Stimulated activated naive CD8-positive, alpha-beta T cell treated with anti-CD3 and anti-CD28 coated beads, Interleukin-15, Interleukin-2, amounts not matched to agents 100 ng/mL and 50 ng/mL, for 24 hours (primary cell): ENCODE data around the gene SOX13.
A peak's percentile ranks its signal among the peaks of the same experiment; 100 is the strongest.
"Not testable (repeated sequence)": the region's sequence is repeated elsewhere in the genome, so short reads cannot be mapped to it uniquely, and the experiment has no call there.

Source experiments
- H3K27ac Mint-ChIP-seq: one replicate; pipeline ENCODE4 v1.8.0; 2021; ENCODE audit warnings: mild to moderate bottlenecking, mixed read lengths
- H3K27me3 Mint-ChIP-seq: one replicate; pipeline ENCODE4 v1.8.0; 2021; ENCODE audit warnings: mixed read lengths
- H3K36me3 Mint-ChIP-seq: one replicate; pipeline ENCODE4 v1.8.0; 2021; ENCODE audit warnings: low read depth, mixed read lengths
- H3K4me1 Mint-ChIP-seq: one replicate; pipeline ENCODE4 v1.8.0; 2021; ENCODE audit warnings: low read depth, mixed read lengths
- H3K4me3 Mint-ChIP-seq: one replicate; pipeline ENCODE4 v1.8.0; 2021; ENCODE audit warnings: mild to moderate bottlenecking, mixed read lengths
- H3K9me3 Mint-ChIP-seq: one replicate; pipeline ENCODE4 v1.8.0; 2021; ENCODE audit warnings: mixed read lengths

Gene SOX13

GRCh38 chr1:204088596-204088995 is 15.7 kb downstream of the SOX13 start:
- no peak overlapping the region for H3K27ac Mint-ChIP-seq
- no peaks in the 10 kb centered on the region for H3K36me3 Mint-ChIP-seq
- H3K4me1 Mint-ChIP-seq: peaks cover 7% of the 10 kb centered on the region
- H3K27me3 Mint-ChIP-seq: no peaks in the 10 kb centered on the region
- no peak overlapping the region for H3K4me3 Mint-ChIP-seq
- no peaks in the 10 kb centered on the region for H3K9me3 Mint-ChIP-seq

DNA sequence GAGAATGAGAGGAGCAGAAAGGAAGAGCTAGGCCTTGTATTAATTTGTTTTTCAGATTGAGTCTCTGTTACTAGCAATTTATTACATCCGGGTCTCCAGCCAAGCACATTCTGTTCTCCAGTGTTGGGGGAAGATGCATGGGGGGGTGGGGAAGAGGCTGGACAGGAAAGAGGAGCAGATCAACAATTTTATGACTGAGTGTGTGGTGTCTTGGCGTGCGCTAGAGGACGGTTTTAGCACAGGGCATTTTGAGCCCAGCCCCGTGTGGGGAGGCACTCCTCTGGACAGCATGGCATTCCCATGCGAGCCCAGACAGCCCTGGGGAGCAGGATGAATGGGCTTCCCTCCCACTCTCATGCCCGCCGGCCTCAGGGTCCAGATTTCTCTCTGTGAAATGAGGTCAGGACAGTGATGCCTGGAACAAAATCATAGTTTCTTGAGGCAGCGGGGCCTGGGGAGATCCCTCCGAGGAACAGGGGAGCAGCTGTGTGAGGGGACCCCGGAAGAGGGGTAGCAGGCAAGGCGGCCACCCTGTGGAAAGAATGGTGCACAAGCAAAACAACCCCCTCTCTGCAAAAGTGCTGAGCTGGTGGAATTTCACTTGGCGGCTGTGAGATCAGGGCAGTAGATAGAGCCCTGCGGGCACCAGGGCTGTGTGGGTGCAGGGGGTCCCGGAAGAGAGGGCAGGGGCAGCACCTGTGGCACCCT is 16.3 kb downstream of the SOX13 start:
- Mint-ChIP-seq H3K9me3 (no peaks in the 10 kb centered on the region), H3K4me1 (peaks cover 13% of the 10 kb centered on the region), H3K4me3 (no peak overlapping the region), H3K27me3 (no peaks in the 10 kb centered on the region), H3K36me3 (no peaks in the 10 kb centered on the region), H3K27ac (no peak overlapping the region)

DNA sequence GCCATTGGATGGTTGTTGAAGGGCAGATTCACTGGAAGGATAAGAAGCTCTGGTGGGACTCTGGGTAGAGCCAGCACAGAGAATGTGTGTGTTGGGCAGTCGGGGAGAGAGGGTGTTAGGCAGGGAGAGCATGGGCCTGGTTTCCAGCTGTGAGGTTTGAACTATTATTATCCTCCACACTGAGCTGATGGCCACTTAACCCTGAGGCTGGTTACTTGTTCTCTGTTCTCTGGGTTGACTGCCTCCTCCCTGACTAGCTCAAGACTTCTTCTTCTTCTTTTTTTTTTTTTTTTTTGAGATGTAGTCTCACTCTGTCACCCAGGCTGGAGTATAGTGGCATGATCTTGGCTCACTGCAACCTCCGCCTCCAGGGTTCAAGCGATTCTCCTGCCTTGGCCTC is 17.2 kb downstream of the SOX13 start:
- H3K4me3 Mint-ChIP-seq, H3K27ac Mint-ChIP-seq, H3K9me3 Mint-ChIP-seq, H3K36me3 Mint-ChIP-seq, H3K27me3 Mint-ChIP-seq: not testable (repeated sequence)
- peaks cover 14% of the 10 kb centered on the region for H3K4me1 Mint-ChIP-seq

DNA sequence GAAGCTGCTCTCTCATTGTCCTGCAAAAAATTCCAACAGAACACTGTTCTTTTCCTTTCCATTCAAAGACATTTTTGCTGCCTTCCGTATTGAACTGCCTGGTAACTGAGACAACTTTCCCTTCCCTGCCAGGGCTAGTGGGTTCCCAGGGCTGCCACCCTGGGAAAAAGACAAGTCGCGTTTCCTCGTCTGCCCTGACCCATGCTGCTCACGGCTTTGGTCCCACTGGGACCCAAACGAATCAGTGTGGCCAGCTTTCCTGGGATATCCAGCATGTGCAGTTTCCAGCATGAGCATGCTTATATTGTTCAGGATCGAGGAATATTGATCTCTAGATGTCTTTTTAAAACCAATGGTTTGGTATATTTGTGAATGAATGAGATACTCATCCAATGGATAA is 18.2 kb downstream of the SOX13 start:
- H3K27me3 Mint-ChIP-seq: no peaks in the 10 kb centered on the region
- H3K27ac Mint-ChIP-seq: no peak overlapping the region
- no peaks in the 10 kb centered on the region for H3K36me3 Mint-ChIP-seq
- H3K4me3 Mint-ChIP-seq: no peak overlapping the region
- no peaks in the 10 kb centered on the region for H3K9me3 Mint-ChIP-seq
- H3K4me1 Mint-ChIP-seq: peaks cover 14% of the 10 kb centered on the region

DNA sequence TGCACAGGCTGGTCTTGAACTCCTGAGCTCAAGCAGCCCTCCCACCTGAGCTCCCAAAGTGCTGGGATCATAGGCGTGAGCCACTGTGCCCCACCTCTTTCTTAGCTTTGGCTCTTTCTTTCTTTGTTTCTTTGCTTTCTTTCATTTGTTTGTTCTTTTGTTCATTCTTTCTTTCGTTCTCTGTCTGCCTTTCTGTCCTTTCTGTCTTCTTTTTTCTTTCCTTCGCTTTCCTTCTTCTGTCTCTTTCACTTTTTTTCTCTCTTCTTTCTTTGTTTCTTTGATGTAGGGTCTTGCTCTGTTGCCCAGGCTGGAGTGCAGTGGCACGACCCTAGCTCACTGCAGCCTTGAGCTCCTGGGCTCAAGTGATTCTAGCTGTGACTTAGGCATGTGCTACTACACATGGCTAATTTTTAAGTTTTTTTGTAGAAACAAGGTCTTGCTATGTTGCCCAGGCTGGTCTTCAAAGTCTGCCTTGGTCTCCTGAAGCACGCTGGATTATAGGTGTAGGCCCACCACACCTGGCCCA is 18.9 kb downstream of the SOX13 start:
- Mint-ChIP-seq H3K27me3 (no peaks in the 10 kb centered on the region), H3K36me3 (no peaks in the 10 kb centered on the region), H3K4me3 (no peak overlapping the region), H3K4me1 (peaks cover 18% of the 10 kb centered on the region), H3K9me3 (no peaks in the 10 kb centered on the region), H3K27ac (peak overlapping the region; percentile 21)

GRCh38 chr1:204092632-204093420 is 19.9 kb downstream of the SOX13 start:
- no peak overlapping the region for H3K27ac Mint-ChIP-seq
- H3K4me1 Mint-ChIP-seq: peaks cover 23% of the 10 kb centered on the region
- no peaks in the 10 kb centered on the region for H3K9me3 Mint-ChIP-seq
- H3K27me3 Mint-ChIP-seq: no peaks in the 10 kb centered on the region
- no peak overlapping the region for H3K4me3 Mint-ChIP-seq
- H3K36me3 Mint-ChIP-seq: no peaks in the 10 kb centered on the region

DNA sequence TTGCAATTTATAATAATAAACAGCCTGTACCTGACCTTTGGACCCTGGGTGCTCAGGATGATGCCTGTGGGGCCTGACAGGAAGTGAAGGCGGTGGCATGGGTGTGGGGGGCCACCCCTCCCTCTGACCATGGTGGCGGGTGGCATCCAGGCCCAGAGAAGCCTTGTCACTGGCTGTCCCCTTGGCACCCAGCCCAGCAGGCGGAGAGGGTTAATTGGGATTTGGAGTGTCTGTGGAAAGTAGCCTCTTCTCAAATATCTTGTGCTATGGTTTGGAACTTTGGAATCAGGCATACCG is 20.5 kb downstream of the SOX13 start:
- H3K27me3 Mint-ChIP-seq: no peaks in the 10 kb centered on the region
- no peak overlapping the region for H3K27ac Mint-ChIP-seq
- no peaks in the 10 kb centered on the region for H3K36me3 Mint-ChIP-seq
- no peak overlapping the region for H3K4me3 Mint-ChIP-seq
- no peaks in the 10 kb centered on the region for H3K9me3 Mint-ChIP-seq
- H3K4me1 Mint-ChIP-seq: peaks cover 23% of the 10 kb centered on the region

DNA sequence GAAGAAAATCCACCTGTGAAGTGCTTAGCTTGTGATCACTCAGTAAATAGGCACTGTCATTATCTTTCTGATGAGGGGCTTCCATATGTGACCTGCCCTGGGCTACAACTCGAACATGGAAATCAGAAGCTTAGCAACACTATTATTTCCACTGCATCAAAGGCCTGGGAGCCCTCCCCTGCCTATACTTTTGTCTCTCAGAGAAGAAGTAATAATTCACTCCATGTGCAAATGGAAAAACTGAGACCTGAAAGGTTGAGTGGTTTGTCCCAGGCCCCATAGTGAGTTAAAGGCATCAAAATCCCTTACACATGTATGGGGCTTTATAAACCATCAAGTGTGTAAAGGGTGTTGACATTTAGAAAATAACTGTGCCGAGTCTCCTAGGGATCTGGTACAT is 20.9 kb downstream of the SOX13 start:
- no peaks in the 10 kb centered on the region for H3K27me3 Mint-ChIP-seq
- H3K4me3 Mint-ChIP-seq: no peak overlapping the region
- H3K4me1 Mint-ChIP-seq: peaks cover 23% of the 10 kb centered on the region
- peak overlapping the region; percentile 68 for H3K27ac Mint-ChIP-seq
- no peaks in the 10 kb centered on the region for H3K9me3 Mint-ChIP-seq
- H3K36me3 Mint-ChIP-seq: no peaks in the 10 kb centered on the region

DNA sequence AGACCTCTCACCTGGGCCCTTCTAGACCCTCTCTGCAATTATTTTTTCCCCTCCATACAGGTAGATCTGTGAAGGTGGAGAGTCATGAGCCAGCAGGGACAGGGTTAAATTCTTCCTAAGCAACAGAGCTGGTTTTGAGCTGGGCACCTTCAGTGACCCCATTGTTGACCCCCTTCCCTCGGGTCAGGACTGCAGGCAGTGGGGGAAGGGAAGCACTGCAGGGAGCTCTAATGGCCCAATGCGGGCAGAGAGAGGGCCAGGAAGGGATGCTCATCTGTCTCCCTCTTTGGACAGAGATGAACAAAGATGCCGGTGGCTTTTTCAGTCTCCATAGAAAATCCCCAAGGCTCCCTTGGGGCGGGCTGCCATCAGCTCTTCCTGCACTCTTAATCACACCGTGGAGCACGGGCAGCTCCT is 21.4 kb downstream of the SOX13 start:
- no peaks in the 10 kb centered on the region for H3K36me3 Mint-ChIP-seq

DNA sequence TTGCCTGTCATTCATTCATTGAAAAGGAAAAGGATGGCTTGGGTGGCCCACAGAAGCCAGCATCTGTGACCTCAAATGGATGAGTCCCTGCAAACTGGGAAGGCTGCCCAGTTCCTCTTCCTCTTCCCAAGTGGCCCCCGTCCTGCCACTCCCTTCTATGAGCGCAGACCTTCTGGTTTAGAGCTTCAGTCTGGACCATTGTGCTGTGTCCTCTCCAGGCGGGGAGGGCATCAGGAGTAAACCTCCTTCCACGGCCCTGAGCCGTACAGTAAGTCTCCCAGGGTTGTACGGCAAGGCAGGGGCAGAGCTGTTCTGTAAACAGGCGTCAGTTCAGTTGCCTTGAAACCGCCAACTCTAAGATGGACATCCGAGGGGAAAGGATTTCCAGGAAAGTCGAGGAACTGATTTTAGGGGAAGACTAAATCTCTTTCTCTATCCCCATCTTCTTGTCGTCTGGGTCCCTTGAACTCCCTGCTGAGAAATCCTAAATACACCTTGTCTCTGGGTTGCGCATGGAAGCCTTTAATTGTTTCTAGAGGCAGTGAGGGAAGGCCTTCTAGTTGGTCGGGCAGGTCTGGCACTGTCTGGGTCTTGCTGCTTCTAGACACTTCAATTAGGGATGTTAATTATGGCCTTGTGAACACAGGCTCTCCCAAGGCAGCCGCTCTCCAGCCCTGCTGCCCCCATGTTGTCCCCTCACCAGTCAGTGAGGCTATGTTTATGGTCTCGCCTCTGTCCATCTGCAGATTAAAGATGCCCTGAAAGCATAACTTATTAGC is 22.1 kb downstream of the SOX13 start:
- Mint-ChIP-seq H3K4me1 (peaks cover 23% of the 10 kb centered on the region), H3K9me3 (no peaks in the 10 kb centered on the region), H3K27ac (no peak overlapping the region), H3K36me3 (no peaks in the 10 kb centered on the region), H3K27me3 (no peaks in the 10 kb centered on the region), H3K4me3 (no peak overlapping the region)

More for the DNA sequence above, 21.4 kb downstream of the SOX13 start:
- no peaks in the 10 kb centered on the region for H3K9me3 Mint-ChIP-seq
- H3K4me3 Mint-ChIP-seq: no peak overlapping the region
- H3K27me3 Mint-ChIP-seq: no peaks in the 10 kb centered on the region
- H3K27ac Mint-ChIP-seq: peak overlapping the region; percentile 68
- peaks cover 23% of the 10 kb centered on the region for H3K4me1 Mint-ChIP-seq

DNA sequence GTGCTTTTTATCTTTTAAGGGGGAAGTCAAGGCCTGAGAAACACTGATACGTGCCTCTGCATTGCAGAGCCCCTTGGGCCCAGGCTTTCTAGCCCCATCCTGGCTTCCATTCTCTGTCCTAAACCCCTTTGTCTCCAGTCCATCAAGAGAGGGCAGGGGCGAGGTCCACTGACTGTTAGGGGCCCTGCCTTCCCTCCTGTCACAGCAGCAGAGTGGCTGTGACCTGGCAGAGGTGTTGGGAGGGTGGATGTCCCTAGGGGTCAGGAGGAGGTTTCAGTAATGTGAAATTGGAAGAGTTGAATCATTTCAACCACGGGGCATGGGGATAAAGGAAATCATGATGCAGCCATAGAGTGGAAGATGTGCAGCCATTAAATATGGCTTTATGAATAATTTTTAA is 24.0 kb downstream of the SOX13 start:
- Mint-ChIP-seq H3K27me3 (no peaks in the 10 kb centered on the region), H3K4me3 (no peak overlapping the region), H3K4me1 (peaks cover 27% of the 10 kb centered on the region), H3K36me3 (no peaks in the 10 kb centered on the region), H3K9me3 (no peaks in the 10 kb centered on the region), H3K27ac (peak overlapping the region; percentile 80)

- peaks cover 37% of the 10 kb centered on the region for H3K4me1 Mint-ChIP-seq
- no peak overlapping the region for H3K4me3 Mint-ChIP-seq
- no peaks in the 10 kb centered on the region for H3K9me3 Mint-ChIP-seq
- peak overlapping the region; percentile 45 for H3K27ac Mint-ChIP-seq
- no peaks in the 10 kb centered on the region for H3K27me3 Mint-ChIP-seq
- H3K36me3 Mint-ChIP-seq: no peaks in the 10 kb centered on the region
Measured at GRCh38 chr1:204098683-204099082, 25.8 kb downstream of the SOX13 start.

DNA sequence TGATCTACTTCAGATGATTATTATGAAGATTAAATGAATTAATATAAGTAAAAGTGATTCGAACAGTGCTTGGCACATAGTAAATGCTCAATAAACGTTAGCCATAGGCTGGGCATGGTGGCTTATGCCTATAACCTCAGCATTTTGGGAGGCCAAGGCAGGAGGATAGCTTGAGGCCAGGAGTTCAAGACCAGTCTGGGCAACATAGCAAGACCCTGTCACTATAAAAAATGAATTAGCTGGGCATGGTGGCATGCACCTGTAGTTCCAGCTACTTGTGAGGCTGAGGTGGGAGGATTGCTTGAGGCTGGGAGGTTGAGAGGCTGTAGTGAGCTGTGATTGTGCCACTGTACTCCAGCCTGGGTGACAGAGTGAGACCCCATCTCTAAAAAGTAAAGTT is 26.8 kb downstream of the SOX13 start:
- H3K9me3 Mint-ChIP-seq, H3K36me3 Mint-ChIP-seq, H3K27me3 Mint-ChIP-seq, H3K4me3 Mint-ChIP-seq, H3K27ac Mint-ChIP-seq: not testable (repeated sequence)
- H3K4me1 Mint-ChIP-seq: peaks cover 41% of the 10 kb centered on the region

DNA sequence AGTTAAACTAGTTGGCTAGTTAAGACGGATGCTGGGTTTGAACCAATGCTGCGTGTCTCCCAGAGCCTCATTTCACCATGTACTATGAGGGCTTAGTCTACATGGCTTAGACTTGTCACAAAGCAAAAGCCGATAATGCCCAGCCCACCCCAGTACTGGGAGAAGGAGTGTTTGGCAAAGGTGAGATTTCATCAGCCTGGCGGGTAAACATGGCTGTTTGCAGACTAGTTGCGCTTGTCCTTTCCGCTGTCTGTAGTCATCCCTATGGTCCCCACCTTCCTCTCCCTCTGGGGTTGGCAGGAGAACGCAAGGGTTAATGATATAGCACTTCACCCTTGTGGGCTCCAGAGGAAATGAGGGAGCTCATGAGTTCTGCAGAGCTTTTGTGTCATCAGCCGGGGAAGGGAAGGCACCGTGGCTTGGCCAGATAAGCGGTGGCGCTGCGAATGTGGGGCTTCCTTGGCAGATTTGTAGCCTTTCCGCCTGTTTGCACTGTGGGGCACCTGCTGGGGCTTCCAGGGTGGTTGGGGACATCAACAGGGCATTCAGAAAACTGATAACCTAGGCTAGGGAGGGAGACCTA is 29.2 kb downstream of the SOX13 start:
- Mint-ChIP-seq H3K36me3 (no peaks in the 10 kb centered on the region), H3K4me3 (peak overlapping the region; percentile 53), H3K4me1 (peaks cover 38% of the 10 kb centered on the region), H3K27ac (peak overlapping the region; percentile 75), H3K27me3 (no peaks in the 10 kb centered on the region), H3K9me3 (no peaks in the 10 kb centered on the region)
